GM19452 (cell line): ENCODE data around the gene FRMD4B.

ENCODE experiments used
- ATAC-seq: cut with Tn5 transposase; IDR thresholded peaks from one replicate; pipeline ENCODE4 v1.9.1; 2021; ENCODE audit not compliant: unreplicated experiment

The FRMD4B gene

DNA sequence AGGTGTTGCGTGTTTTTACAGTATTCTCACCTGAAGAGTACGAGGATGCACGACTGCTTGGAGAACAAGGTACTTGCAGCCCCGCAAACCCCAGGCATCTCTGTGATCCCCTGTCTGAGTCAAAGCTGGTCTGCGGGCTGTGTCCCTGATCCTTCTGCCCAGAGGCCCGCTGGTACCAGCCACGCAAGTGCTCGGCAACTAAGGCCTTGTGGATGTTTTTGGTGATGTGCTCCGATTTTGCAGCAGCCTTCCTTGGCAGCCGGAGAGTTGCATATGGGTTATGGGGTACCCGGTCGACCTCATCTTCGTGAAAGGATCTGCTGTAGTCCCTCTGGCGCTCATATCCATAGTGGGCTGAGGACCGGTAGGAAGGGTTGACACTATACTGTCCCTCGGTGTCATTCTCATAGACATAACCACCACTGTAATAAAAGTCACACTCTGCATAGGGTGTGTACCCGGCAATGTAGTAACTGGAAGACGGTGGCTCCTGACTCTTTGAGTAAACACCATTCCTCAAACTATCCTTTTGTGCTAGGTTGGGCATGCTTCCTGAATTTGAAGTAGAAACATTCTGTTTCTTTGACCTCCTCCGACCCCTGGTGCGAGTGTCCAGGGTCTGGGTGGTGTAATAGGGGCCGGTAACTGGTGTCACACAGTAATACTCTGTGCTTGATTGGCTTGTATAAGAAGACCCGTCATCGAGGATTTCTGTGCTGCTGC is 204.9 kb downstream of the FRMD4B start:
- no peak for ATAC-seq

DNA sequence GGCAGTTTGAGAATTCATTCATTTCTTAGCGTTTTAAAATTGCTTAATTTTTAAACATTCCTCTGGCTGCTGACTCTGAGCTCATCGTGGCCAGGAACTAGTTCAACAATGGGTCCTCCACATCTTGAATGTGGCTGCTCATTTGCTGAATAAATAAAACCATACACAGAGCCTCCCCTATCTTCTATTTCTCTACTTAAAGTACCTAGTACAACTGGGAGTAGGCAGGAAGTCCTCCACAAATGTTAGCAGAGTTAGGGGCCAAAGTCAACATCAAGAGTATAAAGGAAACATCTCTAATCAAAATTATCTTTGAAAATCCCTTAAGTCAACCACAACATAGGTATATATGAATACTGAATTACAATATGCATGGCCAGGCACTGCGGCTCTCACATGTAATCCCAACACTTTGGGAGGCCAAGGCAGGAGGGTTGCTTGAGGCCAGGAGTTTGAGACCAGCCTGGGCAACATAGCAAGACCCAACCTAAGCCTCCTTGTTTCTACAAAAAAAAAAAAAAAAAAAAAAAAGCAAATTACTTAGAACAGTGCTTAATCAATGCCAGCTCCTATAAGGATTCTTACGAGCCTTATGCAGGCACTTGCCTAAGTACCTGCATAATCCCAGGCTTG is 206.0 kb downstream of the FRMD4B start:
- no peak for ATAC-seq

DNA sequence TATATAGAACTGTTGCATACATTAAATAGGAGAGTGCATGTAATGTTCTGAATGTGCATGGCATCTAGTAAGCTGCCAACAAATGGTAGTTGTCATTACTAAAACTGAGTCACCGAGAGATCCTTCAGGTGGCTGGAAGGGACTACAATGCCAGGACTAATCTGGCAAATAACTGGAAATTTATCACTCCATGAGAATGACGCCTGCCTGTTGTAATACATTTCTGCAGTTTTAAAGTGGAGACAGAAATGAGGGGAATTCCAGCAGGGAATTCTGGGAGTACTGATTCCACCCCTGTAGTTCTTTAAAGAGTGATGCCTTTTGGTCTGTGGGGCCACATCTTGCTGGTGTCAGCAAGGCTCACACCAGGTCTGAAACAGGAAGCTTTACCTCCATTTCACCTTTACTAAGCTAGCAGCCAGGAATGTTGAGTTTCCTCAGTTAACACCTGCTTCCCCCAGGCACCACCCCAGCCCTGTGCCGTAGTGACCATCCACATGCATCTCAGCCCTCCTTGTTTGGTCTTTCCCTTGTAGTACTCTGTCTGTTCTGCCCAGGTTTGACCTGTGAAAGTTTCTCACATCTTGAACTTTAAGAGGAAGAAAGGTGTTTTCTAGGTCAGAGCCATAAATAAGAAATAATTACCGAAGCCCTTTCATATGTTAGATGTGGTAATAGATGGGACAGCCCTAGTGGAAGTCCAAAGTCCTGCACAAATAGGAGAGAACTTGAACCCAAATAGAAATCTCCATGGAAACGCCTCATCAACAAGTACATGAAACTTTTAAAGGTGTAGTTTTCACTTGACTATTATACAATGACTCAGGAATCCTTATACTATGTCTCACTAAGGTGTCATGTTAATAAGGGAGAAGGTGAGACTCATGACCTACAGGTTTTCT is 206.8 kb downstream of the FRMD4B start:
- ATAC-seq = no peak

DNA sequence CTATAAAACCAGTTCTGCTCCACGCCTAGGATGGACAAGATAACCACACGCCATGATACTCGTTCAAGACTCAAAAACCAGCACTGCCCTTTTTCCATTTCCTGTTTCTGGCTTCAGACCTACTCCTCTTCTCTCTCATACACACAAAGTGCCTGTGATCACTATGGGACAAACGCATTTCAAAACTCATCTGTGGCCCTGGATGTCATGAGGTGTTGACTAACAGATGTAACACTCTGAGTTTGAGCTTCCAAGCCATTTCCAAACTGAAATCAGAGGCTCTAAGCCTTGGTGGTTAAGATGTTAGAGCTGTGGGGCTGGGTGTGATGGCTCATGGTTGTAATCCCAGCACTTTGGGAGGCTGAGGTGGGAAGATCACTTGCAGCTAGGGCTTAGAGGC is 207.8 kb downstream of the FRMD4B start:
- ATAC-seq = no peak

DNA sequence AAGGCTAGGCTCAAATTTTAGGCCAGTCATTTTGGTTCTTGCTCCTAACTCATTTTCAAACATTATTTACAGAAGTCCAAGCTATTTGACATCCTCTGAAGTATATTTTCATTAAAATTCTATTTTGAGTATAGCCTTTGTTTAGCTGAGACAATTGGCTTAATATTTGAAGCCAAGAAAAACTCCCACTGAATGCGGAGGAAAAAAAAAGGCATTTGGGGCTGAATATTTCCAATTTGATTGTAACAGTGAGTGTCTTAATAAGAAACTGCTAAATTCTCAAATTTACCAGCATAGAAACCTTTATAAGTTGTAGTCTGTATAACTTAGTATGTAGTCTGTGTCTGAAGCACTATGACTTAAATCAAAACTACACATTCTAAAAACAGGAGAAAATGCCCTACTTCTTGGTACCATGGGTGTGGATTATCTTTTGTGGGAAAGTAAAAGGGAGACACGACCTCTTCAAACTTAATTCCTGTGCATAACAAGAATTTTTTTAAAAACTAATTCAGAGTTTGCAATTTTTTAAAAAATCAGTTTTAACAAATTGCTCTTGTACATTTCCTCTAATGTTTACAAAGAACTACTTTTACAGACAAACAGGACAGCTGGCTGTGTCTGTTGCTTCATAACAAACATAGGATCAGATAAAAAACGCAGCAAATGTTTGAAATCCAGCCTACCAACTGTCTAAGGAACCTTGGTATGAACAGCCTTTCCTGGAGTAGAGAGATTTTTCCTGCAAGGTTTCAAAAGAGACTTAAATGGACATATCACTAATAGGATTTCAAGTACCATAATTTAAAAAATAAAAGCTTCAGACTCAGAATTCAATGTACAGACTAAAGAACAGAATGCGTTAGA is 210.8 kb downstream of the FRMD4B start:
- ATAC-seq = no peak

DNA sequence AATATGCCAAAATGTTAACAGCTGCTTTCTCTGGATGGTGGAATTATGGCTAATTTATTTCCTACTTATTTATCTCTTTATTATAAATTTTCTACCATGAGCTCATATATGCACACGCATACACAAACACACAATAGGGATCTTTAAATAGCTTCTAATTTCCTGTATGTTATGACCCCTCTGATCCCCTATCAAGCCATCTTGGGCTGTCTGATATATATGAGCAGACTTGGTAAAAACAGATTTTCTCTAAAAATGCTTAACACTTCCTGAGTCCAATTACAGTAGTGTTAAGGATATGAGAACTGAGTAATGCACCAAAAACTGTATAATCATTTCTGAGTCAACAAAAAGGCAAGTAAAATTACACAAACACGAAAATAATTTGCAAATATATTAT is 211.4 kb downstream of the FRMD4B start:
- no peak for ATAC-seq

DNA sequence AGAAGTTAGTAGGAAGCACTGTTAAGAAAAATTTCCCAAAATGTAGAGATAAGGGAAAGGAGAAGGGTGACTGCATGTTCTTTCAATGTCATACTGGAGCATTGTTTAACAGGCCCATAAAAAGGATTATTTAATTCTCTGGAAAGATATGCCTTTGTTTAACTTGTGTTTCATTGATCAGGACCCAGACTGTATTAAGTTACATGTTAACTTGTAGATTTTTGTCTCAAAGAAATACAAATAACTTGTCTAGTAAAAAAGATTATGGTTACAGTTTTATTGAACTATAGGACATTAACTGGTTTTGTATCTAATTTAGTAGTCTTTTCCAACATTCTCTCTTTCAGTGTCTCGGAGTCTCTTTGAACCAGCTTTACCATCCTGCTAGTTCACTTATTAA is 213.8 kb downstream of the FRMD4B start:
- ATAC-seq = no peak

DNA sequence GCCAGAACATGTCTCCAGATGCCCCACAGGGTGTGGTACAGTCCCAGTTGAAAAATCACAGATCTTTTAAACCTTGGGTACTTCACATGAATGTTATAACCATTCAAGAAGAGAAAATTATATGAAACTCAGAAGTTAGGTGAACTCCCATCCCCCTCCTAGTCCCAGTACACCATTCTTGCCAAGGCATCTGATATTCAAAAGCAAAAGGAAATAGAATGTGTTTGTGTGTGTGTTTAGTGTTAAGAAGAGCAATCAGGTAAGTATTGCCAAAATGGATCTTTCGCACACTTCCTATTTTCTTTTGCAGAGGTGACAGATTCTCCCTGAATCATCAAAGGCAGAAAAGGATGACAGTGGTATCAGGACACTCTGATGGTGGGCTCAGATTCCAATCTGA is 219.4 kb downstream of the FRMD4B start:
- ATAC-seq = no peak

DNA sequence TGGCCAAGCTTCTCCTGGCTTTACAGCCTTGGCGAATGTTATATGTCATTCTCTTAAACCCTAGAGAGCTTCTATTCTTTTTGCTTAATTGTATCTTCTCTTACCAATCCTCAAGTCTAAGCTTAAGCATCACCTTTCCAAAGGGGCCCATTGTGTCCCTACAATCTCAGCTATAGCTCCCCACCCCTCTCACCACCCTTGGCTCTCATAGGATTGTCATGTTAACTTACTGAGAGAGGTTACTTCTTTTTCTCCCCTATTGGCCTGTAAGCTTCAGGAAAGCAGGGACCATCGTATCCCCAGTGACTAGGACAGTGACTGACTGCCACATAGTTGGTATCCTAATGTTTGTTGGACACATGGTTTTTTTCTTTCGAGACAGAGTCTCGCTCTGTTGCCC is 220.1 kb downstream of the FRMD4B start:
- ATAC-seq = no peak

DNA sequence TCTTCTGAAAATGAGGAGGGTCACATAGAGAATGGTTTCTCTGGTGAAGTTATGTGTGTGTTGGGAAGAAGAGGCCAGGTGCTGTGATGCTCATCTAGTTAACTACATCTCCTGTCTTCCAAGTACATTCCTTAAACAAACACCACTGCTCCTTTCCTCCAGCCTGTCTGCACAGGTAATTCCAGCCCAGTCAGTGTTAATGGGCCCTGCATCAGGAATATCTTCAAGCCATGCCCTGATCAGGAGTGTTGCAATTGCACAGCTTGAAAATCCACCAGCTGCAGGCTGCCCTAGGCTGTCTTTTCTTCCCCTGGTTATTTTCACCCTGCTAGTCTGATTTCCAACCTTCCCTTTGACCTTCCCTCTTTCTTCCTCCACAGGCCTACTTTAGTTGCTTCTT is 221.6 kb downstream of the FRMD4B start:
- no peak for ATAC-seq

DNA sequence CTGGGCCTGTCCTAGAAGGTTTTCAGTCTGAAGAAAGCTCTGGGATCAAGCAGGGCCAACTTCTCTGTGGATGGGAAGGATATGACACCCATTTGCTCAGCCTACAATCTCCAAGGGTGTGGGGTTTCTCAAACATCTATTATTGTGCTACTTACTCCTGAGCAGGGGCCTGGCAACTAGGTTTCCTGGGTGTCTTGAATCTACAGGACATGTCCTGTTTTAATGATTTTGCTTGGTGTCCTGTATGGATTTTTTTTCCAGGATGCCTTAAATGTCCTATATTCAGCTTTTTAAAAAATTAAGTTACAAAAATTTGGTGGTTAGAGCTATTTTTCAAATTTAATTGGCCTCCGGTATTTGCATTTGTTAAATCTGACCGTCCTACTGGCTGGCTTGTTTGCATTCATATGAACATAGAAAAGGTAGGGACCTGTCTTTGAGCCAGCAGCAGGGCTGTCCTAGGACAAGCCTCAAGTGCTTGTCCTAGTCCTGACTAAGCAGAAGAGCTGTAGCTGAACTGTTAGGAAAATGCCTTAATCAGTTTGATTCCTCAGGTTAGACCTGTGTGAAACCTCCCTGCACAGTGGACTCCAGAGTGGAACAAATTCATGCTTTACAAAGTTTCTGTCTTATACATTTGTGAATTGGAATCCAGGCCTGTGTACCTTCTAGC is 223.4 kb downstream of the FRMD4B start:
- ATAC-seq = no peak

DNA sequence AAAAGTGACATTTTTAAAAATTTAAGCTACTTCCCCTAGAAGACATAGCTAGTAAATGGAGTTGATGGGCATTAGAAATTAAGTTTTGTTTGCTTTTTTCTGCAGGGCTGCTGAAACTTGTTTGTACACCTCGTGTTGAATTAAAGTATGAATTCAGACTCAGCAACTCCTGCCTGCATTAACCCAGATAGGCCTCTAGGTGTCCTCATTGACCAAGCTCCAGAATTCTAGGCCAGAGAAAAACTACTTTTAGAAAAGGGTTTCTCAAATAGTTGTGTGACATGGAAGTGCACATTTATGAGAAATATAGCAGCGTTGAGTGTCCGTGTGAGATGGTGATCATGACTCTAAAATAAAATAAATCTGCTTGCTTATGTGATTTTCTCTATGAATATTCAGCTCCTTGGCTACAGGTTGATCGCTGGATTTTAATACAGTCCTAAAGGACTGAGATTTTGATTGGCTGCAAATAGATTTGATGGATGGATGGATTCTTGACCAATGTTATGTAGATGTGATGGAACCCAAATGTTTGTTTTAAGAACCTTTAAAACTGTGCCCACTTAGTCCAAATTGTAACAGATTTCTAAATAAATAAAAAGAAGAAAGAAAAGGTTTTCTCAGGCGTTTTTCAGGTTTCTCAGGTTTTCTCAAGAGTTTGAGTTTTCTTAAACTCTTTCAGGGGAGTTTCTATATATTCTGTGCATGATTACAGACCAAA is 224.1 kb downstream of the FRMD4B start:
- ATAC-seq = no peak

DNA sequence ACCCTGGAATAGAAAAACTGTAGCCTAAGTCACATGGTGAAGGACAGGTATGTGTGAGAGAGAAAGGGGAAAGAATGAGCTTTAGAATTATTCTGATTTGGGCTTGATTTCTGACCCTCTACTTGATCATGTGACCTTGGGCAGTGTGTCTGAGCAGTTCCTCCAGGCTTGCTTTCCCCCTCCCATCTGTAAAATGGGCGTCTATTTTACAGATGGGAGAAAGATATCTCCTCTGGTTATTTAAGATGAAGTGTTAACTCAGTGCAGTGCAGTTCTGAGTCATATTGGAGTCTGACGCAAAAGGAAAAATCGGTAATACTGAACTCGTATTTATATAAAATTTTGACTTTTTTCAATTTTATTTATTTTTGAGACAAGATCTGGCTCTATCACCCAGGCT is 225.4 kb downstream of the FRMD4B start:
- no peak for ATAC-seq

DNA sequence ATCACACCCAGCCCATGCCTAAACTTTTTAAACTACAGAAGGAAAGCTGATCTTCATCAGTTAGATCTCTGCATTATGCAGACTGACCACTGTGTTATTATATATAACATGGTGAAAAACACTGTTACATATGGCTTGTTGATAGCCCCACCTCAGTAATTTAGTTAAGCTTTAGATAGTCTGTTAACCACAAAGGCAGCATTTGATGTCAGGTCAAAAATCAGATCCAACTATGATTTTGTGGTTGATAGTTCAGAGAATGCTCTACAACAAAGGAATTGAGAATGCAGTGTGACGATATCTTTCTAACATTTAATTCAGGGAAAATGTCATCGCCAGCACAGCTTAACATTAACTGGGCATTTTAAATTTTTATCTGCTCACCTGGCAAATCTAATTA is 225.8 kb downstream of the FRMD4B start:
- no peak for ATAC-seq

DNA sequence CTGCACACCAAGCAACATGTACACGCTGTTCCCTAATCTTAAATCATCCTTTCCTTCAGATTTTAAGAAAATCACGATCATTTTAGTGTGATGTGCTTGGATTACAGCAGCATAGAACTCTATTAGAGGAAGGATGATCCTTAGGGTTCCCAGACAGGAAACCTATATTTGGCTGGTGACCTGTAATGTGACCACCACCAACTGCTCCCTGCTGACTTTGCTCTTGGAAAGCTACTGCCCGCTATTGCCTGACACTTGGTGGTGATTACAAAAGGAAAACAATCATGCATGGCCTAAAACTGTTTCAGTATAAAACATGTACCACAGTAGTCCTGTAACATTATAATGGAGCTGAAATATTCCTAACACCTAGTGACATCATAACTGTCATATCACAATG is 236.3 kb downstream of the FRMD4B start:
- ATAC-seq = no peak

DNA sequence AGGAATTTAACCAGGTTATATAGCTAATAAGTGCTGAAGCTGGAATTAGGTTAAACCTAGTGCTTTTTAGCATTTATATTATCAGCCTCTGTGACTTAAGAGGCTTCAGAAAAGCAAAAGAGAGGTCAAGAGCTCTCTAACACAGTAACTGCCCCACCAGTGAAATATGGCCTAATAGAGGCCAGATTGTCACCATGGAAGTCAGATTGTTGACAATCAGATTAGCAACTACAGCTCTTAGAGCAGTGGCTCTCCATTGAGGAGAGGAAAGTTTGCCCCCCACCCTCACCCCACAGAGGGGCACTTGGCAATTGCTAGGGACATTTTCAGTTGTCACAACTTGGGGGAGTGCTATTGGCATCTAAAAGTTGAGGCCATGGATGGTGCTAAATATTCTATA is 240.2 kb downstream of the FRMD4B start:
- ATAC-seq = no peak

DNA sequence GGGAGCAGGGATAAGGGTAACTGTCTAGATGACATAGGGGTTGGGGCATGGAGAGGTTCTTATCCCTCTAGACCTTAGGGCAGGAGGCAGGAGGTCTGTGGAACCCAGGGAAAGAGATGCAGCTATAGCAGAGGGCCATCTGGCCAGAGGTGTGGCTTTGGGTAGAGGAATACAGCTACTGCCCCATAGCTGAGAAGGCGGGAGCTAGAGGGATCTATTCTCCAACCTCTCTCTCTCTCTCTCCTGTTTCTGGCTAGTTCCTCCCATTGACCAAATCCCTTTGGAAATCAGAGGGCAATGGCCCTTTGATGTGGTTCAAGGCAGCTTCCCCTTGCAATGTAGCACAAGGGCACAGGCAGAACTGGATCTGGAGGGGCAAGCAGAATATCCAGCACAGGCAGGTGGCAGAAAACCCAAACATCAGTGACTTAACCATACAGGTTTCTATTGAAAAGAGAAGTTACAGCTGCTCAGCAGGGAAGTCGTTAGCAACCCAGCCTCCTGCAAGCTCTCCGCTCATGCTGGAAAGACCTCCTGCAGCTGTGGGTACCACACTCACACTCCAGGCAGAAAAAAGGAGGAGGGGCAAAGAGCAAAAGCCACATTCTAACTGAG is 241.2 kb downstream of the FRMD4B start:
- ATAC-seq = no peak

DNA sequence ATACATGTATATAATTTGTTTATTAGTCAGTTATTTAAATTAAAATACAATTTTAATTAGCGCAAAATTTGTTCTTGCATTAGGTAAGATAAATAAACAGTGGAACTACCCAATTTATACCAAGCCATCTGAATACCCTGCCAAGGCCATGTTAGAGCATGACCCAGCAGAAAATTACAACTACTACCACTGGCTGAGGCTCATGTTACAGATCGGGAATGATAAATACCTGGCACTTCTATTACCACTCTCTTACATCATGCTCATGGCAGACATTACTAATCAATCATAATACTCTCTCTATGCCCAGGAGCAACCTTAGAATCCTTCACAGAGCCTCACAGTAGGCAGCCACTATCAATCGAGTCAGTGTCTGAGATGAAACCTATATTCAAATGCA is 242.3 kb downstream of the FRMD4B start:
- ATAC-seq = no peak

DNA sequence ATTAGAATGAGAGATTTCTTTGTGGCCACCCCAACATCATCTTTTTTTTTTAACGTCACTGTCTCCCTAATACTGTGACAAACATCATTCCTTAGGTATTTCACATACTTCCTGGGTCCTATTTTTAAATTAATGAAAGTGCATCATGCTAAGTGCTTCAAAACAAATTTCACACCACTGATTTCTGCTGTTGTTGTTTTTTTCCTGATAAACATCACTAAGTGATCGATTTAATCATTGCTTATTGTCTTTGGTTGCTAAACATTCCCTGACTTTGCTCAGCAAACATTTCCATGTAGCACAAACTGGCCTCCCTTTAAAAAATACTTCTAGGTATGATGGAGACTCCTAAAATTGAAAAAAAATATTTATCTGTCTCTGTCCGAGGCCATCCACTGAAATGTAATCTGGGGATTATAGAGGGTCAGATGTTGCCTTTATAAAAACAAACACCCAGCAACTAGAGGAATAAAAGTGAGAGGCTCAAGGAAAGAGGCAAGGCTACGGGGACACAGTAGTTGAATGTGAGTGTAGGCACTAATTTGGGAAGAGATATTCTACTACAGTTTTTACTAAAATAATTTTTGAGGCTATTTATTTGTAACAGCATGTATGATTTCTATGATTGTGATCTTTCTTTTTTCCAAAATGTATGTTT is 243.0 kb downstream of the FRMD4B start:
- no peak for ATAC-seq
